Retinal pigment epithelial cell (primary cell): ENCODE results near the gene C22orf23.
A peak's percentile ranks its signal among the peaks of the same experiment; 100 is the strongest.
"Not testable (repeated sequence)": the region's sequence is repeated elsewhere in the genome, so short reads cannot be mapped to it uniquely, and the experiment has no call there.

Source experiments
- DNase-seq: peaks from one replicate; pipeline ENCODE4 v3.0.0-alpha.2; 2010; ENCODE audit warnings: low read depth
- H3K4me3 ChIP-seq: 2 replicates; pipeline ENCODE4 v1.5.1; 2011; ENCODE audit warnings: mild to moderate bottlenecking, low read length, control low read depth, moderate library complexity
- CTCF ChIP-seq: conservative IDR thresholded peaks from 2 replicates; pipeline ENCODE4 v1.5.1; 2011; ENCODE audit warnings: low read depth, low read length, control low read depth, inconsistent platforms

The C22orf23 gene

DNA sequence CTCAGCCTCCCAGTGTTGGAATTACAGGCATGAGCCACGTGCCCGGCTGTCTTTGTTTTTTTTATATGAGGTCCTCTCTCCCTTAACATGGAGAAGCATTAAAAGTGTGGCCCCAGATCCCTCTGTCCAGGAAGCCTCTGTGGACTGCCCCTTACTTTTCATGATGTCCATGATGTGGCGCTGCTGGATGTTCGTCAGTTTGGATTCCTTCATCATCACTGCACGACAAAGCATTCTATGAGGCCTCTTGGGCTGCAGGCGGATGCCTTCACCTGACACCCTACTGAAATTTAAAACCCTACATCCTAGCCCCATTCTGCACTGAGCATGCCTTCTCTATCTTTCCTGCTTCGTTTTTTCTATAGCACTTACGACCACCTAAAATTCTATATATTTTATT is 2.1 kb downstream of the C22orf23 start:
- no peak overlapping the region for H3K4me3 ChIP-seq
- peak; percentile 13 for TF ChIP-seq CTCF
- no peak for DNase-seq

GRCh38 chr22:37947142-37947795 is 6.1 kb downstream of the C22orf23 start:
- DNase-seq, H3K4me3 ChIP-seq: not testable (repeated sequence)

- H3K4me3 ChIP-seq, DNase-seq: not testable (repeated sequence)
Observed at GRCh38 chr22:37944423-37944822, 9.0 kb downstream of the C22orf23 start.

- no peak for DNase-seq
- no peak overlapping the region for H3K4me3 ChIP-seq
- no peak for TF ChIP-seq CTCF
Observed at GRCh38 chr22:37943825-37944198, 9.6 kb downstream of the C22orf23 start.

- H3K4me3 ChIP-seq: no peak overlapping the region
- no peak for TF ChIP-seq CTCF
- no peak for DNase-seq
Observed at GRCh38 chr22:37943136-37943824, 10.1 kb downstream of the C22orf23 start.

DNA sequence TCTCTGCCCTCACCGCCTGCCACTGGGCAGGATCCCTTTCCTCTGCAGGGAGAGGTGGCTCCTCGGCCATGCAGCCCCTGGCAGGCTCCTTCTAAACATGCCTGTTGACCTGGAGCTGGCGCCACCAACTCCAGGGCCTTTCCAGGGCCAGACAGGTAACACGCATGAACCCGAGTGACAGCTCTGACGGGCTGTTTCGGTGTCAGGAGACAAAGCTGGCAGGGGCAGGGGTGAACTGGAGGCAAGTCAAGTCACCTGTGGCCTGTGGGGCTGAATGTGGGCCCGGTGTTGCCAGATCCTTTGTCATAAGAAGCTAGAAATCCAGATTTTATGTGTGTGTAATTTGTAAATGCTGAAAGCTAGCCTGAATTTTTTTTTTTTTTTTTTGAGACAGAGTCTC is 11.3 kb downstream of the C22orf23 start:
- H3K4me3 ChIP-seq: no peak overlapping the region
- no peak for TF ChIP-seq CTCF
- DNase-seq: no peak

DNA sequence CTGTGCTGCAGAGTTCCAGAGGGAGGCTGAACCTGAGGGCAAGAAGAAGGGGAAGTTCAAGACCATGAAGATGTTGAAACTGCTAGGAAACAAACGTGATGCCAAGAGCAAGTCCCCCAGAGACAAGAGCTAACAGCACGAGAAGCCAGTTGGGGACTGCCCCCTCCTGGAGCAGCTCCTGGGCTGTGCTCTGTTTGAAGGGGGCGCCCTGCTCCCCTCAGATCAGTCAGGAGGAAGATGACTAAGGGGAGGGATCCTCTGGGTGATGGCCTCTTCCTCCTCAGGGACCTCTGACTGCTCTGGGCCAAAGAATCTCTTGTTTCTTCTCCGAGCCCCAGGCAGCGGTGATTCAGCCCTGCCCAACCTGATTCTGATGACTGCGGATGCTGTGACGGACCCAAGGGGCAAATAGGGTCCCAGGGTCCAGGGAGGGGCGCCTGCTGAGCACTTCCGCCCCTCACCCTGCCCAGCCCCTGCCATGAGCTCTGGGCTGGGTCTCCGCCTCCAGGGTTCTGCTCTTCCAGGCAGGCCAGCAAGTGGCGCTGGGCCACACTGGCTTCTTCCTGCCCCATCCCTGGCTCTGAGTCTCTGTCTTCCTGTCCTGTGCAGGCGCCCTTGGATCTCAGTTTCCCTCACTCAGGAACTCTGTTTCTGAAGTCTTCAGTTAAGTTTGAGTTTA is 12.6 kb downstream of the C22orf23 start:
- H3K4me3 ChIP-seq: no peak overlapping the region
- DNase-seq: no peak
- no peak for TF ChIP-seq CTCF

DNA sequence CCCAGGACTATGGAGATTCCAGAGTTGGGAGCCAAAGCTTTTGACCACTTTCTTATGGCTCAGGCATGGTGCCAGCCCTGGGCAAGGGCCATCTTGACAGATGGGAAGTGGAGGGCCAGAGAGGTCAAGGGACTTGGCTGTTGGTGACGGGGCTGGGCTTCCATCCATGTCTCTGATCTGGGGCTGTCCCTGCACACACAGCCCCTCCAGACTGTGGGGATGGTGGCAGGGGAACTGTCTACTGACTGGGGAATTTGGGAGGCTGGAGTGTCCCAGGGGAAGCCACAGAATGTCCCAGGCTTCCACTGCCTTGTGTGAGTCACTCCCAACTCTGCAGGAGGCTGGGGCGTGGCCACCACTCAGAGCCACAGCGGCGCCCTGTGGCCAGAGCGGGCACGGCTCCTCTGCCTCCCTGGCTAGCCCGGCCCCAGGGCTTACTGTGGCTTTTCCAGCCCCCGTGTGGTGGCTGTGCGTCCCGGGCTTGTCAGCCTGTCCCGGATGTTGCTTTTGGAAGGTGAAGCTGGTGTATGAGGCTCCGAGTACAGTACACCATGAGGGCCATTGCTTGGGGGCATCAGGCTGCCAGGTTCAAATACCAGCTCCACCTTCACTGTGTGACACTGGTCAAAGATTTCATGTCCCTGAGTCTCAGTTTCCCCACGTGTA is 19.6 kb downstream of the C22orf23 start:
- peak; percentile 38 for DNase-seq
- H3K4me3 ChIP-seq: no peak overlapping the region
- TF ChIP-seq CTCF: peak; percentile 97
